ENCODE results near the gene HOATZ.
A peak's percentile ranks its signal among the peaks of the same experiment; 100 is the strongest.

Gene HOATZ

DNA sequence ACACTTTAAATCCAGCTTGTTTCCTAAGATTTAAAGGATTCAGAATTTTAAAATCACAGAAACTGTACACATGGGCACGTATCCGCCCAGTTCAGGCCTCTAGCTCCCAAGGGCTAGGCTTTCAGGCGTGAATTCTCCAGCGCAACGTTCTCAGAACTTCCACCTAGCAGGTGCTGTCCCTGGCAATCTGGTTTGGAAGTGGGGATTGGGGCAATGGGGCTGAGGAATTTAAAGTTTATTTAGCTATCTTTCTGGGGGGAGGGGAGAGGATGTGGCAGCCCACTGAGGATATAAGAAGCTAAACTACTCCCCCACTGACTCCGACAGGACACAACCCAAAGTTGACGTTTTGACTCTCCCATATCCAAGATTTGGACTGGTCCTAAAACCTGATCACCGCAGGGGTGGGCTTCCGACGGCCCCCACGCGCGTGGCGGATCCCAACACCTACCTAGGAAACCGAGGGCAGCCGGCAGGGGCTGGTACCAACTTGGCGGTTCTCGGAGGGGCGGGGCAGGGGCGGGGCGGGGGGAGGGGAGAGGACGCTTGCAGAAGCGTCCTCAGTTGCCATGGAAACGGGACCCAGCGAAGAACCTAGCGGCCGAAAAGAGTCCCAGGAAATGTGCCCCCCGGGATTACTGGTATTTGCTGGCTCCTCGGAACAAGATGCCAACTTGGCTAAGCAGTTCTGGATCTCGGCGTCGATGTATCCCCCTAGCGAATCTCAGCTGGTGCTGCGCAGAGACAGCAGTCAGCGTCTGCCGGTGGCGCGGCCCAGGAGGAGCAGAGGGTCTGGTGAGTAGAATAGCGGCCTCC is at the start of gene HOATZ:
Gene HOATZ, plus strand, starts transcription at position 563 of the 816 bp plus-strand sequence. Its CDS starts 7 bp downstream, at position 570.
- no peak for DNase-seq (ENCODE audit: low read depth)

DNA sequence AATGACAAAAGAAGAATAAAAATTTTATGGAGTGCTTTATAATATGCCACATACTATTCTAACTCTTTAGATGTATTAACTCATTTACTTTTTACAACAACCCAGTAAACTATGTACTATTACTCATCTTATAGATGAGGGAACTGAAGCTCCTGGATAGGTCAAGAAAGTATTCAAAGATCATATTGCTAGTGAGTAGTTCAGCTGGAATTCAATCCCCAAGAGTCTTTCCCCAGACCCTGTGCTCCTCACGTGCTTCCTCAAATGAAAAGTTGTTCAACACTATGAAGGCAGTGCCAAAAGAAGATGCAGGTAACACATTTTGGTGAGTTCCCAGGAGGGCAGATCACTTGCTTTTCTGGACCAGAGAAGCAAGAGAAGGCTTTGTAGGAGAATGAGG is 49.2 kb upstream of the HOATZ start:
- peak; percentile 73 for DNase-seq (ENCODE audit: low read depth)

DNA sequence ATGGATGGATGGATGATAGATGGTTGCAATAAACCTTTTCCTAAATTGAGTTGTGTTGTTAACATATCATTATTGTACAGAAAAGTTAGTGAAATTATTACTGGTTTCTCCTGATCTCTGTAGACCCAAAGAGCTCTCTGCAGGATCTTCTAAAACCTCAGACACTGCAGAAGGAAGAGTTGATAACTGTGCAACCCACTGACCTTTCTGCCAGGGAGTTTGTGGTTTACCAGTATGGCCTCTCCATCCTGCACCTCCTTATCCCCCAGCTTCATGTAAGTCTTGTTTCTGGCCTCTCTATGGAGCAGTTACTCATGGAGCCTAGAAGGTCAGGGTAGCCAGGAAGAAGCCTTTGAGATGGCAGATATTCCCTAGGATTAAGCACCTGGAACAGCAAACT is 48.0 kb upstream of the HOATZ start:
- no peak for DNase-seq (ENCODE audit: low read depth)

DNA sequence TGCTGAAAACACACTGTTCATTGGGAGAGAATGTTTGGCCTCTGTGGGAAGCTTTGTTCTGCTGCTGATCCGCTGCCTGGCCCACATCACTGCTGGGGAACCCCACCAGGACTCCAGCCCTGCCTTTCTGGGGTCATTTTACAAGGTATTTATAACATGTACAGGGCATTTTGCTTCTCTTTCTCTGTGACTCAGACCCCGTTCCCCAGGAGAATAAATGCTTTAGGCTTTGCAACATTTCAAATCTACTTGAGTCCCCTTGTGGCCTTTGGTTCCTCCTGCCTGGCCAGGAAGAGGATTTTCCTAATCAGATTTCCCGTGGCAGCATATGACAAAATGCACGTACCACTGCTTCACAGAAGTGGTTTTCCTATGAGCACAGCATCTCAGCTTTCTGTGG is 45.4 kb upstream of the HOATZ start:
- DNase-seq (ENCODE audit: low read depth): no peak

DNA sequence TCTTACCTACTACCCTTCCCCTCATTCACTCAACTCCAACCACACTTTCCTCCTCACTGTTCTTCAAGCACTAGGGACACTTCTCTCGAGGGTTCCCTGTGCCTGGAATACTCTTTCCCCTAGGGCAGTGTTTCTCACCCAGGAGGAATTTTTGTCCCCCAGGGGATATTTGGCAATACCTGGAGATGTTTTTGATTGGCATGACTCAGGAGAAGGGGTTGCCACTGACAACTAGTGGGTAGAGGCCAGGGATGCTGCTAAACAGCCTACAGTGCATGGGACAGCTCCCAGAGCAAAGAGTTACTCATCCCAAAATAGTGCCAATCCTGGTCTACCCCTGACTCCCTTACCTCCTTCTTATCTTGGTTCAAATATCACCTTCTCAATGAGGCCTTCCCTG is 42.4 kb upstream of the HOATZ start:
- no peak for DNase-seq (ENCODE audit: low read depth)

DNA sequence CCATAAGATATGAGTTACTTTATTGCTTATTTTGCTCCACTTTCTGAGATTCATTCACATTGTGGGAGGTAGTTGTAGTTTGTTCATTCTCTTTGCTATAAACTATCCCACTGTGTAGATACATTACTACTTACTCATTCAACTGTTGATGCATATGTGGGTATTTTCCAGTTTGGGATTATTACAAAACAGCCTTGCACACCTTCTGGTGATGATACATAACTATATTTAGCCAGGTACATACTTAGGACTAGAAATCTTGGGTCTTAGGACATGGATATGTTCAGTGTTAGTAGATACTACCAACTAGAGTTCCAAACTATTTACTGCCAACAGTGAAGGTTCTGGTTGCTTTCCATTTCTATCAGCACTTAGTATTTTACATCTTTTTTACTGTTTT is 40.1 kb upstream of the HOATZ start:
- DNase-seq (ENCODE audit: low read depth): no peak

DNA sequence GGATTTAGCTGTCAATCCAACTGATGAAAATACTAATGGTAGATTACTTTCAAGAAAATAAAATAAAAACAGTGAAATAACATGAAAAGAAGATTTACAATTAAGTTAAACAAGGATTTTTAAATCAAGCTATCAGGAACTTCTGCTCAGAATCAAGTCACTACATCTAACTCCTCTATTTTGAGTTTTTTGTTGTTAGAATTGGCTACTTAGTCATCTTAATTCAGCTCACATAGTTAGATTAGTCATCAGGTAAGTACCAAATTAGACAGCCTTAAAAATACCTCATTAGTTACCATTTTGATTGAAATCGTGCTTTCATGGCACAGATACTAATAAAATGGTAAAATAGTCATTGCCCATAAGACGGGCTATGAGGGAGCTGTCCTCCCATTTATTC is 38.2 kb upstream of the HOATZ start:
- no peak for DNase-seq (ENCODE audit: low read depth)

DNA sequence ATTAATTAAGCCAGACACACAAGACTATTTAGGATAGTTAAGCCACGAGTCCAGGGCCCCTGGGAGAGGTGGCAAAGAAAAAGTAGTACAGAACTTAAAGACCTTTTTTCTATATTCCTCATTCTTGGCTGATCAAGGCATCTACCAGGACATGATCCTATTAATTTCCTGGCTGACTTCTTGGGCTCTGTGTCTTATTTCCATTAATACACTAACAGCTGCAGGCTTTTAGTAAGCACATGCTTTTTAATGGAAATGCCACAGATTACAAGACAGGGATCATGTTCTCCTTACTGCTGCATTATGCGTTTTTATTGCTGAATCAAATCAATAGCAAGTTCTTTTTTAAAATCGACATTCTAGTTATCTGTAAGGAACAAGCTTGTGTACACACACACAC is 37.6 kb upstream of the HOATZ start:
- DNase-seq (ENCODE audit: low read depth): no peak

DNA sequence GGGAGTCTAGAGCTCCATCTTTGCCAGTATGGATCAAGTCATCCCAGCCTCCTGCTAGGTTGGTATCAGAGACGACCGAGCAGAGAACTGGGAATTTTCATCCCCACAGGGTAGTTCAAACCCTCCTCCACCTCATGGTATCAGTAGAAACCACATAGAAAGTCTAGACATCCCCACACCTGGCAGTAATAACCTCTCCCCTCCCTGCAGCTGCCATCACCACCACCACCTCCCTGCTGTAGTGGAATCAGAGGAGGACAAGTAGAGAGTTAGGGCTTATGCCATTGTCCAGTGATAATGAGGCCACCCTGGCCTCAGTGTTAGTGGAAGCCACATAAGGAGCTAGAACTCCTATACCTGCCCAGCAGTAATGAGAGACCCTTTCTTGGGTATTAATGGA is 36.7 kb upstream of the HOATZ start:
- DNase-seq (ENCODE audit: low read depth): no peak

DNA sequence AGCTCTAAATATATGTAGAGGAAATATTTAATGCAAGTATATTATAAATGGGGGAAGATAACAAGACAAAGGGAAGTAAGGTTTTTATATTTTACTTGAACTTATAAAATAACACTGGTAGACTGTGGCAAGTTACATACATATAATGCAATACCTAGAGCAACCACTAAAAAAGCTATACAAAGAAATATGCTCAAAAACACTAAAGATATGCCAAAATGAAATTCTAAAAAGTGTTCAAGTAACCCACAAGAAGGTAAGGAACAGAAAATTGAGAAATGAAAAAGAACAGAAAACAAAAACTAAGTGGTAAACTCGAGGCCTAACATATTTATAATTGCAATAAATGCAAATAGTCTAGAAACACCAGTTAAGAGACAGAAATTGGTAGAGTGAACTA is 34.9 kb upstream of the HOATZ start:
- no peak for DNase-seq (ENCODE audit: low read depth)

DNA sequence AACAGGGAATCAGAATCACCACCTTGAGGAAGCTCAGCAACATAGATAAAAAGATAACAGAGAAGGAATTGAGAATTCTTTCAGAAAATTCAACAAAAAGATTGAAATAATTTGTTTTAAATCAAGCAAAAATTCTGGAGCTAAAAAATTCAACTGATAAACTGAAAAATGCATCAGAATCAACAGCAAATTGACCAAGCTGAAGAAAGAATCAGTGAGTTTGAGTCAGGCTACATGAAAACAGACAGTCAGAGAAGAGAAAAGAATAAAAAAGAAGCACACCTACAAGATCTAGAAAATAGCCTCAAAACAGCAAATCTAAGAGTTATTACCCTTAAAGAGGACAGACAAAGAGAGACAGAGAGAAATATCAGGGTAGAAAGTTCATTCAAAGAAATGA is 31.1 kb upstream of the HOATZ start:
- DNase-seq (ENCODE audit: low read depth): no peak

DNA sequence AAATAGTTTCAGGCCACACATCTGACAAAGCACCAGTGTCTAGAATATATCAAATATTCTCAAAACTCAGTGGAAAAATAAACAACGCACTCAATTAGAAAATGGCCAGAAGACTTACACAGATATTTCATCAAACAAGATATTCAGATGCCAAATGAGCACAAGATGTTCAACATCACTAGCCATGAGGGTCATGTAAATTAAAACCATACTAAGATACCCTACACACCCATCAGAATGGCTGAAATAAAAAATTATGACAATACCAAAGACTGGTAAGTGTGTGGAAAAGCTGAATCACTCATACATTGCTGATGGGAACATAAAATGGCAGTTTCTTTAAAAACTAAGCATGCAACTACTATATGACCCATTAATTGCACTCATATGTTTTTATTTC is 24.1 kb upstream of the HOATZ start:
- no peak for DNase-seq (ENCODE audit: low read depth)

DNA sequence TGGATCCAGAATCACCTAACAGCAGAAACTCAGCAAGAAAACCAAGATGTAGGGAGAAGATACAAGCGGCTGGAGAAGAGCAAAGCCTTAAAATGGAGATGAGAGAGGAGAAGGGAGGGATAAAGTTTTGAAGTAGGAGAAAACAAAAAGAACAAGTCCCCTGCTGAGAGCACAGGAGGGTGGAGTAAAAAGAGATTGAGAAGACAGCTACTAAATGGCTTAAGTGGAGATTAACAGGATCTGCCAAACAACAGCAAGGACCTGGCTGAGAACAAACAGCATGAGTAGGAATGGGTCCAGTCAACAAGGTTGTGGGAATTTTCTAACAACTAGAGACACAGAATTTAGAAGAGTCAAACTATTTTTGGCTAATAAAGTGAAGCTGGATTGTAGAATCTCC is 20.5 kb upstream of the HOATZ start:
- no peak for DNase-seq (ENCODE audit: low read depth)

DNA sequence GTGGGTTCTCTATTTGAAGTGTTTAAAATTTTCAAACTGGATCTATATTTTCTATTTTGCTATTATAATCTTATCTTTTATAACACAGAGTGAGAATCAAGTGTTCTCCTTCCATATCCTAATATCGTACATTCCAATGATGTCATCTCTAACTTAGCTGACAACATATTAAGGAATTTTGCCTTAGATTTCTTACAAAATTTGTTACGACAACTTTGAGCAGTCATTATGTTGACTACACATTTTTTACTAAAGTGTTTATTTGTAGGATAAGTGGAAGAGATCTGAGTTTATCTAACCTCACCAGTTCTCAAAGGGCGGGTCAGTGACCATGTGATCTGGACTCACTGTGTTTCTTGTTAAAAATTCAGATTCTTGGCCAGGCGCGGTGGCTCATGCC is 15.1 kb upstream of the HOATZ start:
- DNase-seq (ENCODE audit: low read depth): no peak

DNA sequence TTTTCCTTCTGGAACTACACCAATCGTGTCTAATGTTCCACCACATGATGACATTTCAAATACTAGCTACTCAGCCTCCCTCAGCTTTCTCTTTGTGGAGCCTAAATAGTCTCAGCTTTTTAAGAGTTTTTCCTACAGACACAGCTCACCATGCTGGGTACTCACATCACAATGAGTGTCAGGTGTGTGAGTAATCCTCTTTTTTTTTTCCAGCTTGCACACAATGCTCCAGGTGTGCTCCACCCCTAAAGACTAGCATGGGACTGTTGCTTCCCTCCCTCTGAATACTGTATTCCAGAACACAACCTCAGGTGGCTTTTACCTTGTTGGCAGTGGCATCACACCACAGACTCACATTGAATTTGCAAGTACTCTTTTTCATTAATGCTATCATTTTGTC is 14.1 kb upstream of the HOATZ start:
- no peak for DNase-seq (ENCODE audit: low read depth)

DNA sequence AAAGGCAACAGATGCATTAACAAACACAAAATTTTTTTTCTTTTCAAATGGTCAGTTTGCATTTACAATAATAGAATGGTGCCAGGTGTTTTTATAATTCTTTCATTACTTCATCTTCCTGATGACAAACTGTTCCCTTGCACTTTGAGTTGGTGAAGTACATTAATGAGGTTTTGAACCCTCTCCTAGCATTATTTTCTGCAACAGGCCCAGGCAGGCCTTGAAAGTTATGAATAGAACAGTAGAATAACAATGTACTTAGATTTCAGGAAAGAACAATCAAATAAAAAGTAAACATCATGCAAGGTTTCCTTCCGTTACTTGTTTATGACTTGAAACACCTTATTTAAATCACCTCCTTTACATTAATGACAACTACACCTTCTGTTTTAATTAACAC is 12.0 kb upstream of the HOATZ start:
- DNase-seq (ENCODE audit: low read depth): no peak

DNA sequence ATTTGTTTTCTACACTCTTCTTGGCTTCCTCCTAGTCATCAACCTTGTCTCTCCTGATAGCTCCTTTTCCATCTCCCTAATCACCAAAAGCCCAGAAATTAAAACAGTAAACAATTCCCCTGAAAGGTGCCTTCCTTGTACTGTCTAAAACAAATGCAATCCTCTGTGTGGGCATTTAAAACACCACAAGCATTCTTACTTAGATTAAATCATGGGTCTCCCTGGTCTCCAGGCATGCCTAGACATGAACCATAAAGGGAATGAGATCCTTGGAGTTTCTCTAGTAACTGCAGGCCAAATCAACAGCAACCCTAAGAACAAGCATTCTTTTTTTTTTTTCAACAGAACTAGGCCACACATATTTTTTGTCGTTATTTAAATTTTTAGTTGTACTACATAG is 4.3 kb upstream of the HOATZ start:
- DNase-seq (ENCODE audit: low read depth): no peak

DNA sequence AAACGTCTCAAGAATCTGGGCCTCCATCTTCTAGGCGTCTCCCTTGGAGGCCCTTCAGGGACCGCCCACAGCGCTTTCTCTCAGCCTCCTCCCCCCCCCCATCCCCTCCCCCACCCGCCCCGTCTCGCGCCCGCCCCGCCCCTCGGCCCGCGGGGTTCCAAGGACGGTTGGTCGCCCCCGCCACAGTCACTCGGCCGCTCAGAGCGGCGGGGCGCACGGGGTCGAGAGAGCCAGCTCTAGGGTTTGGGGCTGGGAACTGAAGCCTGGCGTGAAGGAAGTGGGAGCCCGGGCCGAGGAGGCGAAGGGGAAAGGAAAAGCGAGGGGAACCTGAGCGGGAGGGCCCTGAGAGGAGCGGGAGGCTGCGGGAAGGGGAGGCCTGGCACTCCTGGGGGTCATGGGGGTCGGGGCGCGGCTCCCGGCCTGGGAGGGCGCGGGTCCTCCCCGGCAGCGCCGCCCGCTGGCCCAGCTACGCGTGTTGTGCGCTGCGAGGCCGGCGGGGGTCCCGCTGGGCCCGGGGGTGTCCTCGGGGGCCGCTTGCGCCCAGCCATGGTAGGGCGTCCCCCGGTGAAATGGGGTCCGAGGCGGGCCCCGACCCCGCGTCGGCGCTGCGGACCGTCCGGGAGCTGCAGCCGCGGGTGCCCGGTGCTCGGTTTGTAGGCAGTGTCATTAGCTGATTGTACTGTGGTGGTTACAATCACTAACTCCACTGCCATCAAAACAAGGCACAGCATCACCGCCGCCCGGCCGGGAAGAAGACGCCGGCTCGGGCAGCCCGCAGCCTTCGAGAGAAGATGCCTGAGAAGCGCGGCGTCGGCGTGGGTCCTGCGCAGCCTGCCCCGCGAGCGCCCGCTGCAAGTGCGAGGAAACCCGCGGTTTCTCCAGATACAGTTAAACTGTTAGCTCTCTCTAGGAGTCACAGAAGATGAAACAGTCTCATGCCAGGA is 2.0 kb upstream of the HOATZ start, which contains the start of gene BTG4:
Gene BTG4, minus strand, starts transcription at position 91 of the 944 bp plus-strand sequence. CDS start 13,610 bp downstream, outside the sequence.
- DNase-seq (ENCODE audit: low read depth): no peak

DNA sequence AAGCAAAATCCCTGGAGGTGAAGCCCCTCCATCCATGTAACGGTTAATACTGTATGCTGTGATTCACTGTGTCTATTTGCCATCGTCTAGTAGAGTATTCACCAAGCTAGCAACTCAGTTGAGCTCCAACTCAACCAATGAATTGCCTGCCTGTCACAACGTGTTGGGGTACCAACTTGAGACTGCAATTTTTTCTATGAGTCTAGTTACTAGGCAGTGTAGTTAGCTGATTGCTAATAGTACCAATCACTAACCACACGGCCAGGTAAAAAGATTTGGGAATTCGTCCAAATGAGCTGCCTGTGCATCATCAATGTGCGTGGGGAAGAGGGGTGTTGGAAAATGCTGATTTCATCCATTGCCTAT is 1.4 kb upstream of the HOATZ start:
- no peak for DNase-seq (ENCODE audit: low read depth)

DNA sequence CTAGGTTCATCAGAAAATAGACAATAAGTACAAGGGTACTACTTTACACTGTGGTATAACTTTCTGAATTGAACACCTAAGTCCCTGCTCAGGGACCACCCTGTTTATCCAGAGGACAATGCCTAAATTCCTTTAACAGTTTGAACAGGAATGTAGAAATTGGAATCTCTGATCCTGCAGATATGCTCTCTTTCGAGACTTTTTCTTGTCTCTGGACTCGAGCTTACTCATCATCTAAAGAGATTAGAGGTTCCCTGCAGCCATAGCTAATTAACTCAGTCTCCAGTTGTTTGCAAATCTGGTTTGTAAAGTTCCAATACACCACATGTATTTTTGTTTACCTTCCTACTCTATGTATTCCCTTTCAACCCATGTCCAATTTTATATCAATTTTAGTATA is 1.0 kb downstream of the HOATZ start:
- DNase-seq (ENCODE audit: low read depth): no peak

DNA sequence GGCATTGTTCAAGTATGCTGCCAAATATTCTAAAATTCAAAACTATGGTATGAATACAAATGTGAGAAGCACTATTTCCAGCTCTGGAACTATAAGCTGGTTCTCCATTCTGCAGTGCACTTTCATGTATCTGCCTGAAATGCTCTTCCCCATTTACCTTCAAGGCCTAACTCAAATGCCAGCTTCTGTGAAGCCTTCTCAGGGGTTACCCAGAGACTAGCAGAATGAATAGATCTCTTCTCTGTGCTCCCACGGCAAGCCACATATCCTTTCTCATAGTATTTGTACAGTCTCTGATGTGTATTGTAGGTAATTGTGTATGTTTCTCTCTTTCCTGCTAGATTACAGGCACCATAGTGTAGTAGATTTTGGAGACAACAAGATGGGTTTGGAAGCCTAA is 4.1 kb downstream of the HOATZ start:
- DNase-seq (ENCODE audit: low read depth): no peak

DNA sequence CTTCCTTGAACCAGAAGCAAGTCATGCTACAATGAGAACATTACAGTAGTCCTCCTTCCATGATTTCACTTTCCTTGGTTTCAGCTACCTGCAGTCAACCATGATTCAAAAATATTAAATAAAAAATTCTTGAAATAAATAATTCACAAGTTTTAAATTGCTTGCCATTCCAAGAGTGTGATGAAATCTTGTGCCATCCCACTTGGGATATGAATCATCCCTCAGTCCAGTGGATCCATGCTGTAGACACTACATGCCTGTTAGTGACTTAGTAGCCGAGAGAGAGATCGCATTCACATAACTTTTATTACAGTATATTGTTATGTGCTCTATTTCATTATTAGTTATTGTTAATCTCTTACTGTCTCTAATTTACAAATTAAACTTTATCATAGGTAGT is 6.0 kb downstream of the HOATZ start:
- no peak for DNase-seq (ENCODE audit: low read depth)

DNA sequence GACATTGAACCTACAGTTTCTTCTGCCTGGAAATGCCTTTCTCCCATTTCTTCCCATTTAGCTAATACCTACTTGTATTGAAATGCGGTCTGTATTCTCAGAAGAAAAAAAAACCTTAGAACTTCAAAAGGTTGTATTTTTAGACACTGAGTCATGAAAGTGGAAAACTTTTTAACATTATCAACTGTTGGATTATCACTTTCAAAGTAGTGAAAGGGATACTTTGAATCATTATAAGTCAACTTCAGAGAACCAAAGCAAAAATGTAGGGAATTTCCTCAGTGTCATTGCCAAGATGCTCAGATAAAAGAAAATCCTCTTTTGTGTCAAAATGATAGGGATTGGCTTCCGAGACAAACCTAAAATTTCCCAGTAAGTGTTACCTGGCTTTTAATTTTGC is 6.6 kb downstream of the HOATZ start:
- DNase-seq (ENCODE audit: low read depth): no peak
